GM18499 (cell line): ENCODE measurements around the gene LDLRAD2.
"Not testable (repeated sequence)": the region's sequence is repeated elsewhere in the genome, so short reads cannot be mapped to it uniquely, and the experiment has no call there.

Experiments
- ATAC-seq: cut with Tn5 transposase; IDR thresholded peaks from one replicate; pipeline ENCODE4 v1.9.1; 2021; ENCODE audit warnings: moderate number of reproducible peaks; ENCODE audit not compliant: insufficient read depth, unreplicated experiment

LDLRAD2 gene, protein sequence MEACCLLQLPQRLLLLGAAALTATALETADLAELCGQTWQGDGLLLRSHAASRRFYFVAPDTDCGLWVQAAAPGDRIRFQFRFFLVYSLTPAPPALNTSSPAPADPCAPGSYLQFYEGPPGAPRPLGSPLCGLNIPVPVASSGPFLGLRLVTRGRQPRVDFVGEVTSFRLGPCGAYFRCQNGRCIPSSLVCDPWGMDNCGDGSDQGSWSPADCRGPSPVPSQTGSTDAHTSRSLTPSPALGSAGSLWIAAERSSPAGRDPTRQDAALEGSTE

GRCh38 chr1:21811875-21812305 lies at the start of gene LDLRAD2:
Gene LDLRAD2 (plus strand): TSS chr1:21812265. CDS start chr1:21812452, 187 bp downstream.
- no peak for ATAC-seq

- no peak for ATAC-seq
Observed at GRCh38 chr1:21763236-21763635, 48.8 kb upstream of the LDLRAD2 start.

- no peak for ATAC-seq
Observed at GRCh38 chr1:21763694-21764419, 48.2 kb upstream of the LDLRAD2 start.

- no peak for ATAC-seq
Observed at GRCh38 chr1:21764615-21765423, 47.2 kb upstream of the LDLRAD2 start.

GRCh38 chr1:21766210-21766609 lies 45.9 kb upstream of the LDLRAD2 start:
- no peak for ATAC-seq

GRCh38 chr1:21767106-21767505 lies 45.0 kb upstream of the LDLRAD2 start:
- ATAC-seq, result not testable (repeated sequence)

GRCh38 chr1:21770201-21770600 lies 41.9 kb upstream of the LDLRAD2 start:
- no peak for ATAC-seq

DNA sequence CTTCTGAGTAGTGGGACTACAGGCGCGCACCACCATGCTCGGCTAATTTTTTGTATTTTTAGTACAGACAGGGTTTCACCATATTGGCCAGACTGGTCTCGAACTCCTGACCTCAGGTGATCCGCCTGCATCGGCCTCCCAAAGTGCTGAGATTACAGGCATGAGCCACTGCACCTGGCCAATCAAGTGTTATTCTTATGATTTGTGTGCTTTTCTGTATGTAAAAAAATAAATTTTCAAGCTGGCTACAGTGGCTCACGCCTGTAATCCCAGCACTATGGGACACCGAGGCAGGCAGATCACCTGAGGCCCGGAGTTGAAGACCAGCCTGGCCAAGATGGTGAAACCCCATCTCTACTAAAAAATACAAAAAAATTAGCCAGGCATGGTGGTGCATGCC lies 41.5 kb upstream of the LDLRAD2 start:
- ATAC-seq, result not testable (repeated sequence)

DNA sequence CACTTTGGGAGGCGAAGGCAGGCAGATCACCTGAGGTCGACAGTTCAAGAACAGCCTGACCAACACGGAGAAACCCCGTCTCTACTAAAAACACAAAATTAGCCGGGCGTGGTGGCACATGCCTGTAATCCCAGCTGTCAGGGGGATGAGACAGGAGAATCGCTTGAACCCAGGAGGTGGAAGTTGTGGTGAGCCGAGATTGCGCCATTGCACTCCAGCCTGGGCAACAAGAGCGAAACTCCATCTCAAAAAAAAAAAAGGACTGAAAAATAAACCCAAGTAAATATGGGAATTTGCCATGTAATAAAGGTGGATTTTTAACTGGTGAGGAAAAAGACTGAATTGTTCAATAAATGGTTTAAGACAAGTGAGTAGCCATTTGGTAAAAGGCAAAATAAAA lies 40.4 kb upstream of the LDLRAD2 start:
- ATAC-seq, result not testable (repeated sequence)

GRCh38 chr1:21773585-21773984 lies 38.5 kb upstream of the LDLRAD2 start:
- no peak for ATAC-seq

DNA sequence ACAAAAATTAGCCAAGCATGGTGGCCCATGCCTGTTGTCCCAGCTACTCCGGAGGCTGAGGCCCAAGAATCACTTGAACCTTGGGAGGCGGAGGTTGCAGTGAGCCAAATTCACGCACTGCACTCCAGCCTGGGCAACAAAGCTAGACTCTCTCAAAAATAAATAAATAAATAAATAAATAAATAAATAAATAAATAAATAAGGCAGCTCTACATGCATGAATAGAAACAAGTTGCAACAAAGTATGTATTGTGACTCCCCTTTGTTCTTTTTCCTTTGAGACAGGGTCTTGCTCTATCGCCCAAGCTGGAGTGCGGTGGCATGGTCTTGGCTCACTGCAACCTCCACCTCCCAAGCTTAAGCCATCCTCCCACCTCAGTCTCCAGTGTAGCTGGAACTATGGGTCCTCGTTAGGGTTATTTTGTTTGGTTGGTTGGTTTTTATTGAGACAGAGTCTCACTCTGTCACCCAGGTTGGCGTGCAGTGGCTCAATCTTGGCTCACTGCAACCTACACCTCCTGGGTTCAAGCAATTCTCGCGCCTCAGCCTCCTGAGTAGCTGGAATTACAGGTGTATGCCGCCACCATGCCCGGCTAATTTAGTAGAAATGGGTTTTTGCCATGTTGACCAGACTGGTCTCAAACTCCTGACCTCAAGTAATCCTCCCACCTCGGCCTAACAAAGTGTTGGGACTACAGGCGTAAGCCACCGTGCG lies 37.1 kb upstream of the LDLRAD2 start:
- no peak for ATAC-seq

- no peak for ATAC-seq
Observed at GRCh38 chr1:21775550-21775914, 36.5 kb upstream of the LDLRAD2 start.

DNA sequence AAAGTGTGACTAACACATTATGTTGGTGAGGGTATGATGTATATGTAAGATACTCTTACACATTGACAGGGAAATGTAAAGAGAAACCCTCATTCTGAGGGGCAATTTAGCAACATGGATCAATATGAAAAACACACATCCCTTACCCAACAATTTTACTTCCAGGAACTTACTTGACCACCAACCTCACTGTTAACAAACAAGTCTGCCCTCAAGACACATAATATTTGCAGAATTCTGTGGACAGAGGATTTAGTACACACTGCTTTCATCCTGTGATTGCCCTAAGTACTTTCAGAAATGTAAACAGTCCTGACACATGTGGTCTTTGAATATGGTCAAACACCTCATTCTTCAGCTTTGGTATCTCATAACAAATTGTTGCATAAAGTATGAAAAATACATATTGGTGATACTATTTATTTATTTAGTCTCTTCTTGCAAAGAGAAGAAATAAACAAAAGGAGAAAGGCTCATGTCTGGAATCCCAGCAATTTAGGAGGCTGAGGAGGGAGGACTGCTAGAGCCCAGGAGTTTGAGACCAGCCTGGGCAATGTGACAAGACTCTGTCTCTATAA lies 36.0 kb upstream of the LDLRAD2 start:
- ATAC-seq, result no peak

GRCh38 chr1:21776925-21777324 lies 35.1 kb upstream of the LDLRAD2 start:
- not testable (repeated sequence) for ATAC-seq

DNA sequence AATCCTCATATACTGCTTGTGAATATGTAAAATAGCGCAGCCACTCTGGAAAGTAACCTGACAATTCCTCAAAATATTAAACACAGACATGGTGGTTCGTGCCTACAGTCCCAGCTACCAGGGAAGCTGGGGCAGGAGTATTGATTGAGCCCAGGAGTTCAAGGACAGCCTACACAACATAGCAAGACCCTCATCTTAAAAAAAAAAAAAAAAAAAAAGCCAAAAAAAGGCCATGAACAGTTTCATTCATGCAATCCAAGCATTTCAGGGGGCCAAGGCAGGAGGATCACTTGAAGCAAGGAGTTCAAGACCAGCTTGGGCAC lies 33.7 kb upstream of the LDLRAD2 start:
- no peak for ATAC-seq

DNA sequence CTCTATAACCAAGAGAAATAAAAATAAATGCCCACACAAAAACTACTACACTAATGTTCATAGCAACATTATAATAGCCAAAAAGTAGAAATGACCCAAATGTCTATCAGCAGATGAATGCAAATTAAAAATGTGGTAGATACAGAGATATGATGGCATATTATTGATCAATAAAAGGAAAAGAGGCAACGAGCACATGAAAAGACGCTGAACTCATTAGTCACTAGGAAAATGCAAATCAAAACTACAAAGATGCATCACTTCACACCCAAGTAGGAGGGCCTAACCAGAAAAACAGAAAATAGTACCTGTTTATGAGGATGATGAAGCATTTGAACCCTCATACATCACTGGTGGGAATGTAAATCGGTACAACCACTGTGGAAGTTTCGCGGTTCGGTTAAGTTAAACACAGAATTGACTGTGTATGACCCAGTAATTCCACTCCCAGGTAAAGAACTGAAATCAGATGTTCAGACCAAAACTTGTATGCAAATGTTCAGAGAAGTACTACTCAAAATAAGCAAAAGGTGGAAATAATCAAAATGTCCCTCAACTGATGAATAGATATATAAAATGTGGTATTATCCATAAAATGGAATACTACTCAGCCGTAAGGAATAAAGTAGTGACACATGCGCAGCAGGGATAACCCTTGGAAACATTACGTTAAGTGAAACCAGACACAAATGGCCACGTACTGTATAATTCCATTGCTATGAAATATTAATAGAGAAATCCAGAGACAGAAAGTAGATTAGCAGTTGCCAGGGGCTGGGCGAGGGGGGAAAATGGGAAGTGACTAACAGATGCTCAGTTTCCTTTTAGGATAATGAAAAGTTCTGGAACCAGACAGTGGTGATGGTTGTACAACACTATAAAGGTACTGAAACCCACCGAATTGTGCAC lies 32.2 kb upstream of the LDLRAD2 start:
- no peak for ATAC-seq

DNA sequence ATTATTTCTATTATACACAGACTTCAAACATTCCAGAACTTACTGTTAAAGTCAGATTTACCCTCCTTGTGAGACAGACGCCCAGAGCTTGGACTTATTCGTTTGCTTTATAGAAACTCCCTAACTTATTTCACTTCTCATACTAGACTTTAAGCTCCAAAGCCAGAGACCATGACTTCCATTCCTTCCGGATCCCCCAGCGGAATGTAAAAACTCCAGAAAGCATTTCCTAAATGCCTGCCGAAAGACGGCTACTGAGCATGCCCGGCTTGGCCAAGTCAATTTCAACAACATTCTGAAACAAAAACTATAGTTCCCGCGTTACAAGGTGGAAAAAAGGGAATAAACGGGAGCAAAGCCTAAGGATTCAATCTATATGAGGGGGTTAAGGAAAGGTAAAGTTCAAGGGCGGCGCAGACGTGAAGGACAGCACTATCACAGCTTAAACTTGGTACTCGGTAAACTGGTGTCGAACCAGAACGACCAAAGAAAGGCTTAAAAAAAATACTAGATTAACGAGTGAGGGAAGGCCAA lies 30.2 kb upstream of the LDLRAD2 start:
- no peak for ATAC-seq

GRCh38 chr1:21782349-21782867 lies 29.7 kb upstream of the LDLRAD2 start:
- no peak for ATAC-seq
